ENCODE measurements around the gene DCHS2. TPM values are rescaled to one million over a fixed set of nuclear protein-coding genes. Genes with fewer than 3 reads are reported as not detected.

DCHS2 gene
- total RNA-seq, 1 donor from 2014 or later: 0.71 TPM

DNA sequence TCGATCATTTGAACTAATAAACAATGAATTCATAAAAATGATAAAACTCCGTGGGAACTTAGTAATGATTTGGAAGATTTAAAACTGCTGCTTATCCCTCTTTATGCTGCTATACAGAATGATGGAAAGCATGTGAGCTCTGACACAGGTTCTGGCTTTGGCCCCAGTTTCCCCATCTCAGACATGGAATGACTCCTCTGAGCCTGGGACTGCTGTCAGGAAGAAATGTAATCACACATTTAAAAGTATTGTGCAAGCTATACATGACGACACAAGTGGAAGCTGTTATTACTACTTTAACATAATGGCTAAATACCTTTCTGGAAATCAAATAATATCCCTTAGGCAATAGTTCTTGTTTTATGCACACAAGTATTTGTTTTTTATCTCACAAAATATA is 161.7 kb downstream of the DCHS2 start:
- DNase-seq (ENCODE audit: low spot score): no peak
- H3K9me3 ChIP-seq (ENCODE audit: low read depth): no peaks in the 10 kb centered on the region
- peaks cover 4% of the 10 kb centered on the region for H3K4me1 ChIP-seq
- H3K27ac ChIP-seq: no peak overlapping the region
- TF ChIP-seq EZH2 (IDR thresholded peaks at IDR 0.05) (no peak), EZH2phosphoT487 (IDR thresholded peaks at IDR 0.05) (no peak)
- TF ChIP-seq, protein P1, sequence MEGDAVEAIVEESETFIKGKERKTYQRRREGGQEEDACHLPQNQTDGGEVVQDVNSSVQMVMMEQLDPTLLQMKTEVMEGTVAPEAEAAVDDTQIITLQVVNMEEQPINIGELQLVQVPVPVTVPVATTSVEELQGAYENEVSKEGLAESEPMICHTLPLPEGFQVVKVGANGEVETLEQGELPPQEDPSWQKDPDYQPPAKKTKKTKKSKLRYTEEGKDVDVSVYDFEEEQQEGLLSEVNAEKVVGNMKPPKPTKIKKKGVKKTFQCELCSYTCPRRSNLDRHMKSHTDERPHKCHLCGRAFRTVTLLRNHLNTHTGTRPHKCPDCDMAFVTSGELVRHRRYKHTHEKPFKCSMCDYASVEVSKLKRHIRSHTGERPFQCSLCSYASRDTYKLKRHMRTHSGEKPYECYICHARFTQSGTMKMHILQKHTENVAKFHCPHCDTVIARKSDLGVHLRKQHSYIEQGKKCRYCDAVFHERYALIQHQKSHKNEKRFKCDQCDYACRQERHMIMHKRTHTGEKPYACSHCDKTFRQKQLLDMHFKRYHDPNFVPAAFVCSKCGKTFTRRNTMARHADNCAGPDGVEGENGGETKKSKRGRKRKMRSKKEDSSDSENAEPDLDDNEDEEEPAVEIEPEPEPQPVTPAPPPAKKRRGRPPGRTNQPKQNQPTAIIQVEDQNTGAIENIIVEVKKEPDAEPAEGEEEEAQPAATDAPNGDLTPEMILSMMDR (IDR thresholded peaks at IDR 0.05): no peak
- no peaks in the 10 kb centered on the region for H3K9me3 Mint-ChIP-seq
- H3K4me1 Mint-ChIP-seq: no peaks in the 10 kb centered on the region
- no peaks in the 10 kb centered on the region for H4K20me1 ChIP-seq (ENCODE audit: low read depth)
- no peak overlapping the region for H3K27ac Mint-ChIP-seq
- H3K4me2 ChIP-seq: no peak overlapping the region
- H3K36me3 Mint-ChIP-seq: no peaks in the 10 kb centered on the region
- peaks cover 43% of the 10 kb centered on the region for H3K27me3 ChIP-seq
- peaks cover 5% of the 10 kb centered on the region for H3K27me3 Mint-ChIP-seq (ENCODE audit: insufficient read depth, low read depth)
- no peaks in the 10 kb centered on the region for H3F3A ChIP-seq (ENCODE audit: low read depth)
- H3K36me3 ChIP-seq: no peaks in the 10 kb centered on the region
- H3K9ac ChIP-seq: no peak overlapping the region
- no peak overlapping the region for H3K4me3 Mint-ChIP-seq
- no peaks in the 10 kb centered on the region for H3K79me2 ChIP-seq (ENCODE audit: low read depth)
- H2AFZ ChIP-seq (replicated peaks): no peak overlapping the region
- H3K4me3 ChIP-seq: no peak overlapping the region

DNA sequence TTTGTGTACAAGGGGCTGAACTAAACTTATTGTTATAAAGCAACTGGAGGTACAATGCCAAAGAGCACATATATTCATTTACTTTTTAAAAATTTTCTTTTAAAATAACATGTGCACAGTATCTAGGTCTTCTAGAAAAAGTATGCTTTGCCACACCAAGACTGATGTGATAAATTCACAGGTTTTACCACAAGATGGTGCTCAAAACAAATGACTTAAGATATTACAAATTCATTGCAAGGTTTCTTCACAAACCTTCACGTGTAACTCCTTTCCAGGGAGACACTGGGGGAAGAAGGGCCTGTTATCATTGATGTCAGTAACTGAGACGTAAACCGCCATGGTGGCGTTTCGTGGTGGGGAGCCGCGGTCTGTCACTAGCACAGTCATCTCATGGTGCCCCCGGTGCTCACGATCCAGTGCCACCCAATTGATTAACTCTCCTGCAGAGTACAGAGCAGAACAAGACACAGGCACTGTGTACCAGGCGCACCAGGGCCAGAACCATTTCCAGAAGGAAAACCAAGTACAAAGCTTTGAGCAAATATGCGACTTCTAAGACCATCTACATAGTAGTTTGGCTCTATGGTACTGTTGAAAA is 162.2 kb downstream of the DCHS2 start:
- H3K27ac ChIP-seq: no peak overlapping the region
- H3K4me3 ChIP-seq: no peak overlapping the region
- Mint-ChIP-seq H3K36me3 (no peaks in the 10 kb centered on the region), H3K27ac (no peak overlapping the region), H3K9me3 (no peaks in the 10 kb centered on the region), H3K4me3 (no peak overlapping the region), H3K27me3 (ENCODE audit: insufficient read depth, low read depth) (peaks cover 5% of the 10 kb centered on the region), H3K4me1 (no peaks in the 10 kb centered on the region)
- no peaks in the 10 kb centered on the region for H3K79me2 ChIP-seq (ENCODE audit: low read depth)
- H3K9me3 ChIP-seq (ENCODE audit: low read depth): no peaks in the 10 kb centered on the region
- TF ChIP-seq EZH2phosphoT487 (IDR thresholded peaks at IDR 0.05): no peak
- TF ChIP-seq, protein P1 (IDR thresholded peaks at IDR 0.05): peak; percentile 57
- TF ChIP-seq EZH2 (IDR thresholded peaks at IDR 0.05): no peak
- no peaks in the 10 kb centered on the region for H3F3A ChIP-seq (ENCODE audit: low read depth)
- peaks cover 42% of the 10 kb centered on the region for H3K27me3 ChIP-seq
- H3K9ac ChIP-seq: no peak overlapping the region
- no peak overlapping the region for H3K4me2 ChIP-seq
- peak overlapping the region; percentile 60 for H2AFZ ChIP-seq (replicated peaks)
- no peaks in the 10 kb centered on the region for H3K36me3 ChIP-seq
- H3K4me1 ChIP-seq: peaks cover 4% of the 10 kb centered on the region
- peak; percentile 40 for DNase-seq (ENCODE audit: low spot score)
- no peaks in the 10 kb centered on the region for H4K20me1 ChIP-seq (ENCODE audit: low read depth)

DNA sequence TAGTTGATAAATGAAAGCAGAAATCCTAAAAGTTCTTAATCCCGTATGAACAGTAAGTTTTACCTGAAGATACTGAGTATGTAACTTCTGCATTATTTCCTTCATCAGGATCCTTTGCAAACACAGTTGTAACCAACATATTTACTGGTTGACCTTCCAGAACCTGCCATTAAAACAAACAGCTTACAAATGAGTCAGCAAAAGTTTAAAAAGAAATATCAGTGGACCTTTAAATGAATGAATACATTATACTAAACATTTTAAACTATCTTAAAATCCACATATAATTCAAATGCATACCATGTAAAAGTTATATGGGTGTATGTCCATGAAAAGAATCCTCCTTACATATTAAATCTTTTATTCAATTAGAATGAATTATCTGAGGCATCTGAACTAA is 163.6 kb downstream of the DCHS2 start:
- Histone ChIP-seq H3K4me2 (no peak overlapping the region), H3K36me3 (no peaks in the 10 kb centered on the region), H3K27me3 (peaks cover 29% of the 10 kb centered on the region), H3K9me3 (ENCODE audit: low read depth) (no peaks in the 10 kb centered on the region), H3F3A (ENCODE audit: low read depth) (no peaks in the 10 kb centered on the region), H3K9ac (no peak overlapping the region), H4K20me1 (ENCODE audit: low read depth) (no peaks in the 10 kb centered on the region), H2AFZ (replicated peaks) (no peak overlapping the region), H3K4me1 (peaks cover 4% of the 10 kb centered on the region), H3K27ac (no peak overlapping the region), H3K79me2 (ENCODE audit: low read depth) (no peaks in the 10 kb centered on the region), H3K4me3 (no peak overlapping the region)
- H3K27me3 Mint-ChIP-seq (ENCODE audit: insufficient read depth, low read depth): peaks cover 5% of the 10 kb centered on the region
- DNase-seq (ENCODE audit: low spot score): no peak
- TF ChIP-seq EZH2phosphoT487 (IDR thresholded peaks at IDR 0.05) (no peak), EZH2 (IDR thresholded peaks at IDR 0.05) (no peak)
- TF ChIP-seq, protein P1 (IDR thresholded peaks at IDR 0.05): no peak
- H3K36me3 Mint-ChIP-seq: no peaks in the 10 kb centered on the region
- no peaks in the 10 kb centered on the region for H3K4me1 Mint-ChIP-seq
- H3K9me3 Mint-ChIP-seq: no peaks in the 10 kb centered on the region
- no peak overlapping the region for H3K4me3 Mint-ChIP-seq
- H3K27ac Mint-ChIP-seq: no peak overlapping the region

All from neural progenitor cell (in vitro differentiated cells).